ENCODE results near the gene POU2F3. TPM values are rescaled to one million over a fixed set of nuclear protein-coding genes. Genes with fewer than 3 reads are reported as not detected.
"Not testable (repeated sequence)": the region's sequence is repeated elsewhere in the genome, so short reads cannot be mapped to it uniquely, and the experiment has no call there.

The POU2F3 gene
- total RNA-seq, 1 donor from 2014 or later, result not detected

DNA sequence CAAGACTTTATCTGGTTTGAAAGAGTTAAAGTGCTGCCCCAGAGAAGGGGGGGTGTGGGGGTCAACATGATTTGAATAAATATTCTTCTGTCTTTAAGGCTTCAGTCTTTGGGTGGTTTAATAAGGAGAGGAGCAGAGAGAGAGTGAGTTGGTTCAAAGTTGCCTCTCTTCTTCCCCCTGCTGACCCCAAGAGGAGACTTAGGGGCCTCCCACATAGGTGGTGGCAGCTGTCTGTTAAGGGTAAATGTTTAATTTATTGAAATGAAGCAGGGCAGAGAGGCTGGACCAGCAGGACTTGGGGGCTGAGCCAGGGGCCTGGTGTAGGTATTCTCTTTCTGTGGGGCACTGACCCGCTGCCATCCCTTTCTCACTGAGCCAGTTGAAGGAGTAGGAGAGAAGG, 5.5 kb downstream of the POU2F3 start:
- DNase-seq (ENCODE audit: low spot score) (no peak), ATAC-seq (no peak)

DNA sequence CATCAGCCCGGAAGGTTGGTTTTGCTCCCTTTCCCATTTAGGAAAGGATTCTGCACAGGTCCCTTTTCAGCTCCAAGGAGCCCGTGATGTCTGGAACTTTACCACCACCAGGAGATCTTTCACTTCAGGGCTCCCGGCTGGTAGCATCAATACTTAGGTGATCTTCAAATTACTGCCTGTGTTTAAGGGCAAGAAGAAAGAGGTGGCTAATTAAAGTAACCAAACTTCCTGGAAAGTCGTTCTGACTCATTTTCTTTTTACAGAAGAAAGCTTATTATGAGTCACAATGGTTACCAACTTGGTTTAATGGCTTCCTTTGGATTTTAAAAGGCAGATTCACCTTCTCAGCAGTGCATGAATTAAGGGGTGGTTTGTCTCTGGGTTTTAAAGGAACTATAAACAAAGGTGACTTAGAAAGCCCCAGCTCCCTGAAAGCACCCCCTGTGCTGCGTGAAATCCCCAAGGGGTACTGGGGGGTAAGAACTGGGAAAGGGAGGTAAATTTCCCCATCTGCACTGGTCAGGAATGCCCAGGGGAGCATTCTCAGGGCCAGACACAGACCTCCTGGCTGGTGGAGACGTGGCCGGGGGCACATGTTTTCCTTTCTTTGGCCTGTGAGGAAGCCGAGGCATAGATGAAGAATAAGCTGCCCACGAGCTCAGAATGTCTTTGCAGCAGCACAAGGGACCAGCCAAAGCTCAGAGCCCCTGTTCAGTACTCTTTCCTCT, 8.8 kb downstream of the POU2F3 start:
- DNase-seq (ENCODE audit: low spot score) (no peak), ATAC-seq (no peak)

DNA sequence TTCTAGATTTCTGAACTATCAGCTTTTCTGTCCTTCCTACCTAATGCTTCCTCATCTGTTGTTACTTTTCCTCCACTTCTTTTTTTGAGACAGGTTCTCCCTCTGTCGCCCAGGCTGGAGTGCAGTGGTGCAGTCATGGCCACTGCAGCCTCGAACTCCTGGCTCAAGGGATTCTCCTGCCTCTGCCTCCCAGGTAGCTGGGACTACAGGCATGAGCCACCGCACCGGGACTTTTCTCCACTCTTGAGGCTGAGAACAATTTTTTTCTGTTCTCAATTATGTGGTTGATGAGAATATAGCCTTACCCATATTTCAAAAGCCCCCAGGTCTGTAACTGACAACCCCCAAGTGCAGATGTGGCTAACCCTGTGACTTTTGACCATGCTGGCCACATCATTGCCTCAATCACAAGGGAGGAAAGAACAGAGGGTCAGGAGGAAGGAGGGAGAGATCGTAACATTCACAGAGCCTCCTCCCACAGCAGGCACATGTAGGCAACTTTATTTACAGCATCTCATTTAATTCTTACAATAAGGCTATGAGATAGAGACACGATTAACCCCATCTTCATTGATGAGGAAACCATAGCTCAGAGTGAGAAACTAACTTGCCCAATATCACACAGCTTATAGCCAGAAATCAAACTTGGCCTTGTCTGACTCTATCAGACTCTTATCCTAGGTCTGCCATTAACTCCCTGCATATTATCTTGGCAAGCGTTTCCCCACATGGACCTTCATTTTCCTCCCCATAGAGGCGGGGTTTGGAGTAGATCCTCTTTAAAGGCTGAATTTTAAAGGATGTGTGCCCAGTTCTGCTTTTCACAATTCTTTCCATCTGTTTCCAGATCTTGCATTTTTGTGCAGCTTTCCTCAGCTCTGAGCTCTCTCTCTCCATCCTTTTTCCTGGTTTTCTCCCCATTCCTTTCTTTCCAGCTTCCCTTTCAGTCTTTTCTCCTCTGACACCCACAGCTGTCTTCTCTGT, 9.6 kb downstream of the POU2F3 start:
- DNase-seq (ENCODE audit: low spot score) (no peak), ATAC-seq (no peak)

DNA sequence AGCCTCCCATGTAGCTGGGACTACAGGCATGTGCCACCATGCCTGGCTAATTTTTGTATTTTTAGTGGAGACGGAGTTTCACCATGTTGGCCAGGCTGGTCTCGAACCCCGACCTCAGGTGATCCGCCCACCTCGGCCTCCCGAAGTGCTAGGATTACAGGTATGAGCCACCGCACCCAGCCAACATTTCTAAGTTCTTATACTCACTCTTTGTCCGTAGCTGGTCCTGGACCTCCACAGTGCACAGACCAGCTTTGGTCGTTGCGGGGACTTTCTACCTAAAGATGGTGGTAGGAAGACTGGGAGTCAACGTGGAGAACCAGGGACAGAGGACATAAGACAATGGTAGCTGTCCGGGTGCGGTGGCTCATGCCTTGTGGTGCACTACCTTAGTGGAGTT, 13.4 kb downstream of the POU2F3 start:
- DNase-seq (ENCODE audit: low spot score); ATAC-seq: not testable (repeated sequence)

DNA sequence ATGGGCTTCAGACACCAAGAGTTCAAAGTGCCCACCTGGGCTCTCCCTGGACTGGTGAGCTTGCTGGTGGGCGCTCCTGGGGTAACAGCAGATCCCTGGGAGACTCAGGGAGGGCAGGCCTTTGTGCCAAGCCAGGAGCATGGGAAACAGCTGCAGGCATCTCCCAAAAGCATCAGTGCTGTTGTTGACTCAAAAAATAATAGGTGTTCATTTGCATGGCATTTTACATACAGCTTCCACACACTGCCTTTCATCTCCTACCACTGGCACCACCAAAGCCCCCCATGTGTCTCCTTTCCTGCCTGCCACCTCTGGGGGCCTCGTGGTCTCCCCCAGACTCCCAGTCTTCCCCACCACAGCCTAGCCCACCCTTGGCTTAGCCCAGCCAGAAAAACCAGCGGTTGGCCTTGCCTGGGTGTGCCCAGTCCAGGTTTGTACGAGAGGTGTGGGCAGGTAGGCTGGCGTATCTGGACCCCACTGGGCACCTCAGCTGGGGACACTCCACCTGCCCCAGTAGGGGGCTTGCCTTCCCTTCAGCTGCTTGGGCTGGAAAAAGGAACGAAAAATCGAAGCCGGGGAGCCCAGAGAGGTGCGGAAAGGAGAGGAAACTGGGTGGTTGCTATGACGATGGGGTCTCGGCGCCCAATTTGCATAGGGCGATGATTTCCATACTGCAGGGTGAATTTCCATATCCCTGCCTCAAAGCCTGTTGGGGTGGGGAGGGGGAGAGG, 15.0 kb downstream of the POU2F3 start:
- no peak for DNase-seq (ENCODE audit: low spot score)
- no peak for ATAC-seq

DNA sequence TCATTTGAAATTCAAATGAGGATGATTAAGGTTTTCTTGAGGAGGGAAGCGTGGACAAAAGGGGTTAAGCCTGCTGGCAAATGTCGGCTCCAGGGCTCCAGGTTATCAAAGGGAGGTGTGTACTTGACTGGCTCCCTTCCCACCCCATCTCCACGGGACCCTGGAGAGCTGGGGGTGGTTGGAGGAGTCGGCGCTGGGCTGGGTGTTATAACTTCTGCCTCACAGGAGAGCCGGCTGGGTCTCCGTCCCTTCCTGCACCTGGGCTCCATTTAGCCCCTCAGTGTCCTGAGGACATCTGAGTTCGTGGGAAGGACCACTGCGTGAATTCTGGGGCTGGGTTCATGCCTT, 15.6 kb downstream of the POU2F3 start:
- DNase-seq (ENCODE audit: low spot score) (no peak), ATAC-seq (no peak)

DNA sequence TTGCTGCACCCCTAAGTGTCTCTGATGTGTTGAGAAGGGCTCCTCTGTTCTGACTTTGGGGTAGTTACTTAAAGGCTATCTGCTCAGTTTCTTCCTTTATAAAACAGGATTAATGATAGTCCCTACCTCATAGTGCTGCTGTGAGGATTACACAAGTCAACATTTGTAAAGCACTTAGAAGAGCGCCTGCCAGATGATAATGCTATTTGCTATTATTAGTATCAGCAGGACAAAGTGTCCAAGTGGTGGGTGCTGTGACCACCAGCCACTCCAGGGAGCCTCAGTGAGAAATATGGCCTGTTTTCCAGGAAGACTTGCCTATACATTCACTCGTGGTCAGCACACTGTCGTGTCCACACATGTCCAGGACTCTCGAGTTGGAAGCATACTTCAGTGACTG, 16.2 kb downstream of the POU2F3 start:
- DNase-seq (ENCODE audit: low spot score) (no peak), ATAC-seq (no peak)

DNA sequence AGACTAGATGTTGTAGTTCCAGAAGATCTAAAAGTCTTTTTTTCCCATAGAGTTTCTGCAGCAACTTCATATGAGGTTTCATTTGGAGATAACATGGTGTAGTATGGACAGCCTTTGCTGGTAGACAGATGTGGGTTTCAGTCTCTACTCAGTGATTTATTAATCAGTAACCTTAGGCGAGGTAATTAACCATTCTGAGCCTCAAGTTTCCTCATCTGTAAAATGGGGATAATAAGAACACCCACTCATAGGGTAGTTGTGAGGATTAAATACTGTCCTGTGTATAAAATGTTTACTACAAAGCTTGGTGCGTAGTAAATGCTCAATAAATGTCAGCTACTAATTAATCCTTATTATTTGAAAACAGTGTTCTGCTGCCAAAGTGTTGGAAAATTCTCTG, 16.8 kb downstream of the POU2F3 start:
- no peak for ATAC-seq
- DNase-seq (ENCODE audit: low spot score), result no peak

DNA sequence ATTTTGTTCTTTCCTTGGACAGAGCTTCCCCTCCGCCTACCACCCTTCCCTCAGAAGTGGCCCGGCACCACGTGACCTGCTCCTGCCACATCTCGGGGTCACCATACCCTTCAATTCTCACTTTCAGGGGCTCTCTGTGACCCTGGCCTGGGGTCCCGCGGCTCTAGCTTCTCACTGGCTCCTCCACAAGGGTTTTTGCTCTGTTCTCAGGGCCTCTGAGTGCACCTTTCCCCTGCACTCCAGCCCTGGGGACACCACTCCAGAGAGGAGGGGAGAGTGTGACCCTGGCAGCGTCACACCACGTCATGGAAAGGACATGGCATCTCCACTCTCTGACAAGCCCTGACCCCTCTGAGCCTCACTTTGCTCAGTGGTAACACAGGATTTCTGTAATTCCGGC, 17.4 kb downstream of the POU2F3 start:
- no peak for DNase-seq (ENCODE audit: low spot score)
- ATAC-seq, result no peak

DNA sequence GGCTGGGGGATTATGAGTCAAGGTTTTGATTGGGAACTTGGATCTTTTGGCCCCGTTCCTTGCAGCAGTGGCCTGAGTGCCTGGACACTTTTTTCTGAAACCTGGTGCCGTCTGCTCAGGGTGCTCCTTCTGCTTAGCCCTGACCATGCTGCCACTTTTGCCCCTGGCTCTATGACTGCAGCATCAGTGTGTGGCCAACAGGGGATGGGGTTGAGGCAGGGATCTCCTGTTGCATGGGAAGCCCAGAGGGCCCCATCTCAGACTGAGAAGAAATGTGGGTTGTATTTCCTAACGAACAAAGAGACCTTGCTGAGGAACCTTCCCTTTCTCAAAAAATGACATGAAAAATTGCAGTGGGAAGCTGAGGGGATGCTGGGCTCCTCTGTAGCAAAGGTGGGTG, 18.7 kb downstream of the POU2F3 start:
- ATAC-seq (no peak), DNase-seq (ENCODE audit: low spot score) (no peak)

DNA sequence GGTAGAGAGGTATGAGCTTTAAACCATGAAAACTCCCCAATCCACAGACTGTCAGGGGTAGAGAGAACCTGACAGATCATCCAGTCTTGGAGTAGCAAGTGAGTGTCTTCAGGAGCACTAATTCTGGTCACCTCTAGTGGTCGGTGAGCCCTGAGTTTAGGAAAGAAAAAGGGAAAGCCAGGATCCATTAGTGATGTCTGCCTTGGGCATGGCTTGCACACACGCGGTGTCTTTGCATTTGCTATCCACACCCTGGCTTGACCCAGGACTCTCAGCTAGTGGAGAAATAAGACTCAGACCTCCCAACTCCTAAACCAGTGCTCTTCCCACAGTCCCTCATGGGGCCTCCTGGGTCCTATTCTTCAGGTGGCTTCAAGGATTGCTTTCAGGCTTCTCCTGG, 19.3 kb downstream of the POU2F3 start:
- ATAC-seq, result no peak
- no peak for DNase-seq (ENCODE audit: low spot score)

DNA sequence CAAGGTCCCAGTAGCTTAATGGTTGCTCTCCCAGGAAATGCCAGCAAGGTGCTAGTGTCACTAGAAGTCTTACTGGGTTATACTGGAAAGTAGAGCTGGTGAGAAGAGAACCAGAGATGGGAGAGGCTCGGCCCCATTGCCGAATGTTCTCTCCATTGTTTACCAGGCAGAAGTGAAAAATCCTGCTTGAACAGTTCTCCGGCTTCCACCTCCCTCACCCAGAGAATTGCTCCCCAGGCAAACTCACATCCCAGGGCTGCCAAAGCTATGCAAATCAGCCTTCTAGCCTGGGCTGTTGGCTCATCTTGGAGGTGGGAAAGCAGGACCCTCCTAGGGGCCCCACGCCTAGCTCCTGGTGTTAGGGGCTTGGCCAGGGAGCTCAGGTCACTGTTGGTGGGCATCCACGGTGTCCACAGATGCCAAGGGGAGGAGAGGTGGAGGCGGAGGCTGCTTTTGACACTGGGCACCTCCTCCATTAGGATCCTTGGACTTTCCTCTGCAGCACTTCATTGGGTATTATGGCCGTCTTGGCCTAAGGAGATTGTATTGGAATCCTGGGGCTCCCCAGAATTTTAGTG, 20.1 kb downstream of the POU2F3 start:
- no peak for DNase-seq (ENCODE audit: low spot score)
- ATAC-seq, result no peak

DNA sequence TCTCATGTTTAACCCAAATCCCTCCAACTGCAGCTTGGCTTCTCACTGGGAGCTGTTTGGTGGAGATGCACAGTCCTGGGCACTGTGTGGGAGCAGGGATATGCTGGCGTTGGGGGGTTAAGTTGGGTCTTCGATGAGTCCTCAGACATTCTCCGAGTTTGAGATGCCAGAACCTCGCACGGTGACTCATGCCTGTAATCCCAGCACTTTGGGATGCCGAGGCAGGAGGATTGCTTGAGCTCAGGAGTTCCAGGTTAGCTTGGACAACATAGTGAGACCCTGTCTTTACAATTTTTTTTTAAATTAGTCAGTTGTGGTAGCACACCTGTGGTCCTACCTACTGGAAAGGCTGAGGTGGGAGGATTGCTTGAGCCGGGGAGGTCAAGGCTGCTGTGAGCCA, 20.7 kb downstream of the POU2F3 start:
- no peak for DNase-seq (ENCODE audit: low spot score)
- ATAC-seq, result no peak

DNA sequence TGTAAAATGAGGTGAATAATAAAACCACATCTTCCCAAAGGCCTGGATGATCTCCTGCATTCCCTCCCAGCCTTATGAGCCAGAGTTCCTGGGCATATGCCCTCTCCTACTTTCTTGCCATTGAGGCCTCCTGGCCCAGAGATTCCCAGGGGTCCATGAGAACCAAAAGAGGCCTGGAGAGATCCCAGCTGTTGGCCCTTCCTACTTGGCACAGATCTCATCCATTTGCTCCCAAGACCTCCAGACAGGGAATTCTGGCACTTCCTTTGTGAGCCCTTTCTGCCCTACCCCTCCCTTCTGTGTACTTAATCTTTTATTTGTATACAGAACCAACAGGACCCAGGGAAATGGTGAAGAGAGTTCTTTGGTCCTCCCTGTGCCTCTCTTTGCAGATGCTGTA, 21.4 kb downstream of the POU2F3 start:
- DNase-seq (ENCODE audit: low spot score), result no peak
- no peak for ATAC-seq

DNA sequence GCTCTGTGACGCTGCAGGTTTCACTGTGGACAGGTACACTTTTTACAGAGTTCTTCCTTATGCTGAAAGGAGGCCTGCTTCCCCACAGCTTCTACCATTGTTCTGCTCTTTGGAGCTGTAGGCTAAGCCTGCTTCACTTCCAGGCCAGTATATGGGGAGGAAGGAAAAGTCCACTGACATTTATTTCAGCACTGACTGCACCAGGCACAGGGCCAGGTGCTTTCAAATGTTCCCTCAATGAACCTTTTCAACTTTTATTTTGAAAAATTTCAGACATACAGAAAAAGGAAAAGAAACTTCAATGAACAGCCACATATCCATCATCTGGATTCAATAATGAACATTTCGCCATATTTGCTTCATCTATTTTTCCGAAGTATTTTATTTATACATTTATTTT, 22.0 kb downstream of the POU2F3 start:
- DNase-seq (ENCODE audit: low spot score) (no peak), ATAC-seq (no peak)

DNA sequence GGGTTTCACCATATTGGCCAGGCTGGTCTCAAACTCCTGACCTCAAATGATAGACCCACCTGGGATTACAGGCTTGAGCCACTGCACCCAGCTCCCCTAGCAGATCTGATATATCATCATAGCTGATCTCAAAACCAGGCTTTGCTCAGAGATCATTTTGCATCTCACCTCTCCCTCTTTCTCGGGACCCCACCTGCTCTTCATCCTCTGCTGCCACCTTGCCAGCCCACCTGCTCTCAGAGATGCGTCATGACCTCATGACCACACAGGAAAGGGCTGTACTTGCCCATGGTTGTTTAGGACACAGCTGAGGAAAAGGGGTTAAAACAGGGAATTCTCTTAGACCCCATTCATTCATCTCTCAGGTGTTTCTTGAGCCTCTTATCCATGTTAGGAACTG, 27.4 kb downstream of the POU2F3 start:
- DNase-seq (ENCODE audit: low spot score), result no peak
- no peak for ATAC-seq

DNA sequence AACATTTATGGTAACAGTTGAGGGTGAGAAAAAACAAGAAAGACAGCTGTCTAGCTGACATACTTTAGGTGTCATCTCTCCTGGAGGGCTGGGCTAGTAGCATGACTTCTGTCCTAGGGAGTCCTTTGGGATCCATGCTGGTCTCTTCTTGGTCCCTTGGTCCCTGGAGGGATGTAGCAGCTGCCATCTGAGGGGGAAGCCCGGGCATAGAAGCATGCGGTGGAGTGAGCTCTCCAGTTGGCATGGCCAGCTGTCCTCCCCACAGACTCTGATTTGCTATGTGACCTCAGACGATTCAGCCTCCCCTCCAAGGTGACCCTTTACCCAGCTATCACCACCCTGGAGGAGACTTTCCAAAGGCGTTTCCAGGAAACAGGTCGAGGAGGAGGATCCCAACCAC, 28.7 kb downstream of the POU2F3 start:
- DNase-seq (ENCODE audit: low spot score) (no peak), ATAC-seq (no peak)

DNA sequence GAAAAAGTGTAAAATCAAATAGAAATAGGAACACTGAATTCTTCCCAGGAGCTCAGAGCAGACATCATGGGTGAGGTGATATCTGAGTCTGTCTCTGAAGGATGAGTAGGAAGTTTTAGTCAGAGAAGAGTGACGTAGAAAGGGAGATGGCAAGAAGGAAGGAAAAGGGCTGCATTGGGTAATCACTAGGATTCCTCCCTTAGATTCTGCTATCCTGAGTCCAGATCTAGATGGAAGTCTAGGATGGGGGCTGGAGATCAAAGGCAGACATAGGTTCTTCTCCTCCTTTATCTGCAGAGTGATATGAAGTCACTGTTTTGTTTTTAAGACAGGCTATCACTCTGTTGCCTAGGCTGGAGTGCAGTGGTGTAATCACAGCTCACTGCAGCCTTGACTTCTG, 30.4 kb downstream of the POU2F3 start:
- no peak for DNase-seq (ENCODE audit: low spot score)

DNA sequence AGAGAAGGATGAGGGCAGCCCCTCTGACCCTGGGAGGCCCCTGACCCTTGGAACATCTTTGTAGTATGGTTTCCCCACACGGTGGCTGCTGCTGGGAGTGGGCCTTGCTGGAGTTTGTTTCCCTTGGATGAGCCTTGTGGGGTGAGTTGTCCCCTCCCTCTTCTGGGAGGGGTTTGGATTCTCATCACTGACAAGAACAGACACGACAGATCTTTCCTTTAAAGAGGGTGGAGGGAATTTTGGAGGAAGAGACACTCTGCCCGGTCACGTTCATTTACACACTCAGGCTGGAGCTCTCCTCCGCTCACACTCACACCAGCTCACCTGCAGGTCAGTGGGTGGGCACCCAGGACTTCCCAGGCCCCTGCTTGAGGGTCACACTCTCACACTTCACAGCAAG, 31.7 kb downstream of the POU2F3 start:
- ATAC-seq (no peak), DNase-seq (ENCODE audit: low spot score) (no peak)

More for the DNA sequence above, 30.4 kb downstream of the POU2F3 start:
- no peak for ATAC-seq

DNA sequence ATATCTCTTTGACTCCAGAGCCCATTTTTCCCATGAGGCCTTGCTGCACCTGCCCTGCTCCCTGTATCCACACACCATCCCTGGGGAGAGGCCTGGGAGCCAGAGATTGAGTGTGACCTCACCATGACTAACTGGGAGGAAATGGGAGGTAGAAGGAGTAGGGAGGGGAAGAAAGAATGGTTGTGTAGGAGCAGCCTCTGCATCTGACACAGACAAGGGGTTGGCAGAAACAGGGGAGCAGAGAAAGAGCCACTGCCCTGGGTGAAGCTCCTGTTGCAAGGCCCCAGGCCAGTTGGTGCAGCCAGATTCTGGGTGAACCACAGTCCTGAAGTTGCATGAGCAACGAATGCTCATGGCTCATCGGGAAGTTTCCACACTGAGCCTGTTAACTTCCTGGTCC, 32.4 kb downstream of the POU2F3 start:
- DNase-seq (ENCODE audit: low spot score) (no peak), ATAC-seq (no peak)

DNA sequence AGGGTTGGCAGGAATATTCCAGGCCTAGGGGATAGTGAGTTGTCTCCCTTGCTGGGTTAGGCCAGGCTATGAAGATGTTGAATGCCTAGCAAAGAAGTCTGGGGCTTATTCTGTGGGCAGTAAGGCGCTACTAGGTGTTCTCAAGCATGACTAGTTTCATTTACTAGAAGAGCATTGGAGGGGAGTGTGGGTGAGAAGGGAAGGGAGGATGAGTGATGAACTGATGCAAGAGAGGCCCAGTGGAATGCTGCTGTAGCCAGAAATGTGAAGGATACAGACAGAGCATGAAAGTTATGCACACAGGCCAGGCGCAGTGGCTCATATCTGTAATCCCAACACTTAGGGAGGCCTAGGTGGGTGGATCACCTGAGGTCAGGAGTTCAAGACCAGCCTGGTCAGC, 33.5 kb downstream of the POU2F3 start:
- DNase-seq (ENCODE audit: low spot score) (no peak), ATAC-seq (no peak)
